Suprapubic skin (tissue), 4 donors: ENCODE results near the gene SLC16A2. TPM values are rescaled to one million over a fixed set of nuclear protein-coding genes. Genes with fewer than 3 reads are reported as not detected.

ENCODE experiments used
- DNase-seq, 2 donors: peaks; one replicate each; pipeline ENCODE4 v3.0.0-alpha.2; 2019; ENCODE audit warnings: low spot score in 2 of 2
- H3K27ac ChIP-seq: fragments of 200-600 bp; sonication (generic); one replicate; pipeline ENCODE4 v1.5.1; 2019
- H3K27me3 ChIP-seq: fragments of 200-600 bp; sonication (generic); one replicate; pipeline ENCODE4 v1.5.1; 2019
- H3K36me3 ChIP-seq: fragments of 200-600 bp; sonication (generic); one replicate; pipeline ENCODE4 v1.5.1; 2019
- H3K4me1 ChIP-seq: fragments of 200-600 bp; sonication (generic); one replicate; pipeline ENCODE4 v1.5.1; 2019
- H3K4me3 ChIP-seq: fragments of 200-600 bp; sonication (generic); one replicate; pipeline ENCODE4 v1.5.1; 2019; ENCODE audit warnings: mild to moderate bottlenecking
- H3K9me3 ChIP-seq: fragments of 200-600 bp; sonication (generic); one replicate; pipeline ENCODE4 v1.5.1; 2019
- EP300 ChIP-seq: sonication (generic); formaldehyde crosslinking; IDR thresholded peaks from one replicate; pipeline ENCODE4 v1.6.1; 2017; ENCODE audit warnings: antibody characterized with exemption
- POLR2A ChIP-seq, 2 donors: fragments of 450-650 bp; IDR thresholded peaks; one replicate each; pipeline ENCODE4 v1.6.1; 2017; ENCODE audit warnings: antibody characterized with exemption in 2 of 2, mild to moderate bottlenecking in 2 of 2, moderate library complexity in 2 of 2
- POLR2AphosphoS5 ChIP-seq, 3 donors: sonication (generic); formaldehyde crosslinking; IDR thresholded peaks; one replicate each; pipeline ENCODE4 v1.6.1; 2017; ENCODE audit warnings: antibody characterized with exemption in 3 of 3
- WGBS: methylation state at CpG from one replicate; pipeline ENCODE4 v1.1.5; 2018; 5-methylcytosine and 5-hydroxymethylcytosine counted together
- total RNA-seq, 4 donors: library from RNA; depleted of rRNA; stranded (reverse); fragments of >200 nt; gene quantifications; one replicate each; pipeline ENCODE4 v1.1.0, GENCODE V29; 2016
- TF ChIP-seq, protein P1 (sequence below), 2 donors: fragments of 200-600 bp in 1 of 2; fragments of 450-650 bp in 1 of 2; sonication (generic) in 1 of 2; IDR thresholded peaks; one replicate each; pipeline ENCODE4 v1.5.1; 2016 to 2019; ENCODE audit warnings: antibody characterized with exemption in 2 of 2, mild to moderate bottlenecking in 1 of 2, moderate library complexity in 1 of 2

The SLC16A2 gene
- total RNA-seq, 4 donors from 2014 or later: 2.6 to 6.0 (median 3.7) TPM

GRCh38 chrX:74490247-74490646 lies 69.0 kb downstream of the SLC16A2 start:
- 80% methylated on average over 1 of the region's 1 CpG for WGBS
- DNase-seq: no peak
- H3K4me3 ChIP-seq: no peak overlapping the region
- no peaks in the 10 kb centered on the region for H3K36me3 ChIP-seq
- H3K4me1 ChIP-seq: no peaks in the 10 kb centered on the region
- TF ChIP-seq EP300: no peak
- TF ChIP-seq, protein P1, sequence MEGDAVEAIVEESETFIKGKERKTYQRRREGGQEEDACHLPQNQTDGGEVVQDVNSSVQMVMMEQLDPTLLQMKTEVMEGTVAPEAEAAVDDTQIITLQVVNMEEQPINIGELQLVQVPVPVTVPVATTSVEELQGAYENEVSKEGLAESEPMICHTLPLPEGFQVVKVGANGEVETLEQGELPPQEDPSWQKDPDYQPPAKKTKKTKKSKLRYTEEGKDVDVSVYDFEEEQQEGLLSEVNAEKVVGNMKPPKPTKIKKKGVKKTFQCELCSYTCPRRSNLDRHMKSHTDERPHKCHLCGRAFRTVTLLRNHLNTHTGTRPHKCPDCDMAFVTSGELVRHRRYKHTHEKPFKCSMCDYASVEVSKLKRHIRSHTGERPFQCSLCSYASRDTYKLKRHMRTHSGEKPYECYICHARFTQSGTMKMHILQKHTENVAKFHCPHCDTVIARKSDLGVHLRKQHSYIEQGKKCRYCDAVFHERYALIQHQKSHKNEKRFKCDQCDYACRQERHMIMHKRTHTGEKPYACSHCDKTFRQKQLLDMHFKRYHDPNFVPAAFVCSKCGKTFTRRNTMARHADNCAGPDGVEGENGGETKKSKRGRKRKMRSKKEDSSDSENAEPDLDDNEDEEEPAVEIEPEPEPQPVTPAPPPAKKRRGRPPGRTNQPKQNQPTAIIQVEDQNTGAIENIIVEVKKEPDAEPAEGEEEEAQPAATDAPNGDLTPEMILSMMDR (IDR thresholded peaks at IDR 0.05): no peak
- H3K9me3 ChIP-seq: no peaks in the 10 kb centered on the region
- no peak overlapping the region for H3K27ac ChIP-seq
- H3K27me3 ChIP-seq: no peaks in the 10 kb centered on the region

GRCh38 chrX:74492720-74493201 lies 71.5 kb downstream of the SLC16A2 start:
- H3K36me3 ChIP-seq: no peaks in the 10 kb centered on the region
- no peak for DNase-seq
- no peaks in the 10 kb centered on the region for H3K27me3 ChIP-seq
- H3K9me3 ChIP-seq: no peaks in the 10 kb centered on the region
- 63% methylated on average over 3 of the region's 3 CpGs for WGBS
- H3K4me3 ChIP-seq: no peak overlapping the region
- H3K27ac ChIP-seq: no peak overlapping the region
- no peaks in the 10 kb centered on the region for H3K4me1 ChIP-seq
- TF ChIP-seq EP300: no peak
- no peak for TF ChIP-seq POLR2A (IDR thresholded peaks at IDR 0.05)
- TF ChIP-seq, protein P1 (IDR thresholded peaks at IDR 0.05): no peak
- no peak for TF ChIP-seq POLR2AphosphoS5 (IDR thresholded peaks at IDR 0.05)

DNA sequence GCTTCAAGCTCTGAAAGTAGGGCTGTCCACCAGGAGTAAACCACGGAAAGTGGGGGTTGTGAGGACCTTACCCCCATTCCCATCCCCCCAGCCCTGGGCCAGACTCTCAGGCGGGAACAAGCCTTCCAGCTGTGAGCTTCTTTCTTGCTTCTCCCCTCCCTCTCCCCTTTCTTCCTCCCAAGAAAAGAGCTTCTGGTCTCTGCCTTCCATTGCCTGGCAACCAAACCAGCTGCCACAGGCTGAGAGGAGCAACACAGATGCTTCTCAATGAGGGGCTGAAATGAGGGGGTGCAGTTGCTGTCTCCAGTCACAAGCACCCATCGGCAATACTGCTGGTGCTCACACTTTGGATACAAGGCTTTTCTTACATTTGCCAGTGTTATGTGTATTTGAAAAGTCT lies 72.5 kb downstream of the SLC16A2 start:
- Histone ChIP-seq H3K4me1 (no peaks in the 10 kb centered on the region), H3K36me3 (no peaks in the 10 kb centered on the region), H3K4me3 (no peak overlapping the region), H3K27me3 (no peaks in the 10 kb centered on the region), H3K9me3 (no peaks in the 10 kb centered on the region), H3K27ac (no peak overlapping the region)
- WGBS: 72% methylated on average over 3 of the region's 3 CpGs
- no peak for DNase-seq
- TF ChIP-seq POLR2A (IDR thresholded peaks at IDR 0.05) (no peak), POLR2AphosphoS5 (IDR thresholded peaks at IDR 0.05) (no peak), EP300 (no peak)
- TF ChIP-seq, protein P1 (IDR thresholded peaks at IDR 0.05): no peak

GRCh38 chrX:74498924-74499323 lies 77.6 kb downstream of the SLC16A2 start:
- Histone ChIP-seq H3K27me3 (no peaks in the 10 kb centered on the region), H3K4me1 (no peaks in the 10 kb centered on the region), H3K9me3 (no peaks in the 10 kb centered on the region), H3K36me3 (no peaks in the 10 kb centered on the region), H3K4me3 (no peak overlapping the region), H3K27ac (no peak overlapping the region)
- DNase-seq: no peak
- TF ChIP-seq, protein P1 (IDR thresholded peaks at IDR 0.05): no peak
- TF ChIP-seq POLR2A (IDR thresholded peaks at IDR 0.05): no peak
- TF ChIP-seq POLR2AphosphoS5 (IDR thresholded peaks at IDR 0.05): no peak
- TF ChIP-seq EP300: no peak

GRCh38 chrX:74500067-74500466 lies 78.8 kb downstream of the SLC16A2 start:
- no peaks in the 10 kb centered on the region for H3K36me3 ChIP-seq

More at GRCh38 chrX:74500067-74500466, 78.8 kb downstream of the SLC16A2 start:
- H3K4me1 ChIP-seq: no peaks in the 10 kb centered on the region
- H3K9me3 ChIP-seq: no peaks in the 10 kb centered on the region
- no peaks in the 10 kb centered on the region for H3K27me3 ChIP-seq
- no peak for DNase-seq
- 63% methylated on average over 2 of the region's 2 CpGs for WGBS
- no peak overlapping the region for H3K27ac ChIP-seq
- no peak for TF ChIP-seq EP300
- TF ChIP-seq POLR2AphosphoS5 (IDR thresholded peaks at IDR 0.05): no peak
- TF ChIP-seq, protein P1 (IDR thresholded peaks at IDR 0.05): no peak
- TF ChIP-seq POLR2A (IDR thresholded peaks at IDR 0.05): no peak
- no peak overlapping the region for H3K4me3 ChIP-seq
